Type B pancreatic cell (in vitro differentiated cells): ENCODE measurements around the gene NAT14. TPM values are rescaled to one million over a fixed set of nuclear protein-coding genes. Genes with fewer than 3 reads are reported as not detected.

Experiments
- DNase-seq: peaks from one replicate; pipeline ENCODE4 v3.0.0; 2021; ENCODE audit warnings: mixed read lengths; ENCODE audit not compliant: unreplicated experiment; ENCODE audit errors: extremely low spot score
- H3K27ac Mint-ChIP-seq: 2 replicates; pipeline ENCODE4 v1.8.0; 2021; ENCODE audit warnings: mild to moderate bottlenecking, mixed read lengths
- H3K27me3 Mint-ChIP-seq: 2 replicates; pipeline ENCODE4 v1.8.0; 2021; ENCODE audit warnings: mixed read lengths
- H3K36me3 Mint-ChIP-seq: 2 replicates; pipeline ENCODE4 v1.8.0; 2021; ENCODE audit warnings: mixed read lengths
- H3K4me1 Mint-ChIP-seq: one replicate; pipeline ENCODE4 v1.8.0; 2021; ENCODE audit warnings: mixed read lengths; ENCODE audit not compliant: unreplicated experiment
- H3K4me3 Mint-ChIP-seq: 2 replicates; pipeline ENCODE4 v1.8.0; 2021; ENCODE audit warnings: mild to moderate bottlenecking, mixed read lengths
- H3K9me3 Mint-ChIP-seq: 2 replicates; pipeline ENCODE4 v1.8.0; 2021; ENCODE audit warnings: mixed read lengths
- CTCF ChIP-seq: fragments of 200-600 bp; sonication (generic); conservative IDR thresholded peaks from 2 replicates; pipeline ENCODE4 v1.5.0; 2021; ENCODE audit warnings: antibody characterized with exemption, mild to moderate bottlenecking
- total RNA-seq: library from RNA; stranded (reverse); gene quantifications from 2 replicates; pipeline ENCODE4 v1.2.1, GENCODE V29; 2021; ENCODE audit warnings: low replicate concordance

The NAT14 gene
- total RNA-seq, 1 donor from 2014 or later = 64.3 TPM

GRCh38 chr19:55456347-55456746, 28.6 kb upstream of the NAT14 start:
- H3K27ac Mint-ChIP-seq = no peak overlapping the region
- TF ChIP-seq CTCF = no peak
- peaks cover 22% of the 10 kb centered on the region for H3K27me3 Mint-ChIP-seq
- no peak overlapping the region for H3K4me3 Mint-ChIP-seq
- no peaks in the 10 kb centered on the region for H3K9me3 Mint-ChIP-seq
- DNase-seq = no peak
- peaks cover 34% of the 10 kb centered on the region for H3K4me1 Mint-ChIP-seq
- H3K36me3 Mint-ChIP-seq = peaks cover 8% of the 10 kb centered on the region

- peaks cover 8% of the 10 kb centered on the region for H3K36me3 Mint-ChIP-seq
- no peak overlapping the region for H3K4me3 Mint-ChIP-seq
- no peaks in the 10 kb centered on the region for H3K9me3 Mint-ChIP-seq
- TF ChIP-seq CTCF = no peak
- H3K27me3 Mint-ChIP-seq = peaks cover 22% of the 10 kb centered on the region
- H3K4me1 Mint-ChIP-seq = peaks cover 41% of the 10 kb centered on the region
- no peak overlapping the region for H3K27ac Mint-ChIP-seq
- DNase-seq = no peak
These were observed 27.1 kb upstream of the NAT14 start for GRCh38 chr19:55457683-55458457.

DNA sequence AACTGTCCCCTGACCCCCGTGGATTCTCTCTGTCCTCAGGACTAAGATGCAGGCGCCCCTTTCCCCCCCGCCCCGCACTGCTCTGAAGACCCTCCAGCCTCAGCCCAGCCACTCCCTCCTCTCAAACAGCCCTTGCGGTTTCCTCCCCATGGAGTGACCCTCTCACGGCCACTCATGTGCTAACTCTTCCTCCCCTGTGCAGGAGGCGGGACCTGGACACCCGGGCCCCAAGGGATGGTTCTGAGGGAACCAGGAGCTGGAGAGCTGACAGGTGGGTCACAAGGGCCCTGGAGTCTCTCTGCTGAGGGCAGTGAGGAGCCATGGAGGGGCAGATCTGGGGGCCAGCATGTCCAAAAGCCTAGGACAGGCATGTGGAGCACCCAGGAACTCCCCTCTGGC, 25.4 kb upstream of the NAT14 start:
- Mint-ChIP-seq H3K36me3 (no peaks in the 10 kb centered on the region), H3K27ac (no peak overlapping the region), H3K27me3 (peaks cover 12% of the 10 kb centered on the region), H3K4me1 (peaks cover 31% of the 10 kb centered on the region), H3K4me3 (peak overlapping the region; percentile 97), H3K9me3 (no peaks in the 10 kb centered on the region)
- DNase-seq = no peak
- TF ChIP-seq CTCF = no peak

DNA sequence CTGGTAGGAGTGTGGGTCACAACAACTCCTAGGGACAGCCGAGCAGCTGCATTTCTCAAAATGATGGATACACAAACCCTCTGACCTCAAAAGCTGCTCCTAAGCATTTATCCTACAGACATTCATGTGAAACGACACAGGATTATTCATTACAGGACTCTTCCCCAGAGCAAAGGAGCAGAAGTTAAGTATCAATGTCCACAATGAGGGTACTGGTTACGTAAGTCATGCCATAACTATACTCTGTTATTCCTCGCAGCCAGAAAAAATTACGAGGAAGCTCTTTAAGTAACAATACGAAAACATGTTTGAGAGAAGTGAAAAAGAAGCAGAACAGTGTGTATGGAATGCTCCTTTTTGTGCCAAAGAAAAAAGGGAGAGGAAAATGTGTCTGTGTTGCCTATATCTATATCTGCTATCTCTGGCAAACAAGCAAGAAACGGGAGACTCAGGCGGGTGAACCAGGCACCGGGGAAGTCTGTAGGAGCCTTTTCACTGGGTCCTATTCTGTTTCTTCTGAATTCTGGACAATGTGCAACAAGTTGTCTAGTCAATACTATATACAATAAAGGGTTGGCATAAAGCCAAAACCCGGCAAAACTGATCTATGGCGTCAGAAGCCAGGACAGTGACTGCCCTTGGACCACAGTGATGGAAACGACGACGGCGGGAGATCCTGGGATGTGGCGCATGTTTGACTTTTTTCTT, 24.9 kb upstream of the NAT14 start:
- no peaks in the 10 kb centered on the region for H3K9me3 Mint-ChIP-seq
- H3K4me1 Mint-ChIP-seq = peaks cover 31% of the 10 kb centered on the region
- no peak for DNase-seq
- peak overlapping the region; percentile 97 for H3K4me3 Mint-ChIP-seq
- no peaks in the 10 kb centered on the region for H3K36me3 Mint-ChIP-seq
- H3K27ac Mint-ChIP-seq = peak overlapping the region; percentile 94
- TF ChIP-seq CTCF = no peak
- H3K27me3 Mint-ChIP-seq = peaks cover 10% of the 10 kb centered on the region

GRCh38 chr19:55460670-55461258, 24.2 kb upstream of the NAT14 start:
- peaks cover 11% of the 10 kb centered on the region for H3K27me3 Mint-ChIP-seq
- H3K36me3 Mint-ChIP-seq = no peaks in the 10 kb centered on the region
- H3K9me3 Mint-ChIP-seq = no peaks in the 10 kb centered on the region
- H3K4me3 Mint-ChIP-seq = peak overlapping the region; percentile 97
- TF ChIP-seq CTCF = no peak
- peaks cover 31% of the 10 kb centered on the region for H3K4me1 Mint-ChIP-seq
- peak overlapping the region; percentile 94 for H3K27ac Mint-ChIP-seq
- no peak for DNase-seq
